GM23338 (cell line): ENCODE results near the gene LOXL1. TPM values are rescaled to one million over a fixed set of nuclear protein-coding genes. Genes with fewer than 3 reads are reported as not detected.

ENCODE experiments used
- ATAC-seq: fragments of 200-7000 bp; cut with Tn5 transposase; 3 replicates; pipeline ENCODE4 v1.9.1; 2020
- DNase-seq: peaks from one replicate; pipeline ENCODE4 v3.0.0-alpha.2; 2015; ENCODE audit warnings: low spot score
- H2AFZ ChIP-seq: fragments of 200-600 bp; sonication (generic); 2 replicates; pipeline ENCODE4 v1.8.0; 2016; ENCODE audit warnings: antibody characterized with exemption, mild to moderate bottlenecking, moderate library complexity
- H3F3A ChIP-seq: fragments of 200-600 bp; sonication (generic); replicated peaks from 2 replicates; pipeline ENCODE4 v1.8.0; 2017; ENCODE audit warnings: antibody characterized with exemption, mixed run types, low read depth
- H3K27ac ChIP-seq: fragments of 200-600 bp; sonication (generic); 2 replicates; pipeline ENCODE4 v1.6.1; 2016; ENCODE audit warnings: low read depth
- H3K27me3 ChIP-seq: fragments of 200-600 bp; sonication (generic); 2 replicates; pipeline ENCODE4 v1.8.0; 2016; ENCODE audit warnings: mild to moderate bottlenecking, mixed run types, moderate library complexity; ENCODE audit not compliant: insufficient read depth
- H3K36me3 ChIP-seq: fragments of 200-600 bp; sonication (generic); 2 replicates; pipeline ENCODE4 v1.8.0; 2016; ENCODE audit warnings: mild to moderate bottlenecking; ENCODE audit not compliant: insufficient read depth
- H3K4me1 ChIP-seq: fragments of 200-600 bp; sonication (generic); 2 replicates; pipeline ENCODE4 v1.8.0; 2016; ENCODE audit warnings: mild to moderate bottlenecking, moderate library complexity; ENCODE audit not compliant: insufficient read depth
- H3K4me2 ChIP-seq: fragments of 200-600 bp; sonication (generic); 2 replicates; pipeline ENCODE4 v1.7.1; 2017; ENCODE audit warnings: mixed run types
- H3K4me3 ChIP-seq: fragments of 200-600 bp; sonication (generic); 2 replicates; pipeline ENCODE4 v1.6.1; 2016; ENCODE audit warnings: mixed run types
- H3K79me2 ChIP-seq: fragments of 200-600 bp; sonication (generic); replicated peaks from 2 replicates; pipeline ENCODE4 v1.8.0; 2017; ENCODE audit warnings: mild to moderate bottlenecking; ENCODE audit not compliant: insufficient read depth
- H3K9me2 ChIP-seq: fragments of 200-600 bp; sonication (generic); 2 replicates; pipeline ENCODE4 v1.8.0; 2017; ENCODE audit not compliant: insufficient read depth
- H4K20me1 ChIP-seq: fragments of 200-600 bp; sonication (generic); replicated peaks from 2 replicates; pipeline ENCODE4 v1.8.0; 2017; ENCODE audit warnings: mild to moderate bottlenecking; ENCODE audit not compliant: insufficient read depth
- H3K27ac Mint-ChIP-seq: 2 replicates; pipeline ENCODE4 v1.8.0; 2020; ENCODE audit warnings: inconsistent platforms, mild to moderate bottlenecking, moderate library complexity, mixed read lengths
- H3K27me3 Mint-ChIP-seq: 3 replicates; pipeline ENCODE4 v1.8.0; 2022; ENCODE audit warnings: low read depth, mild to moderate bottlenecking, moderate library complexity, mixed read lengths, inconsistent platforms; ENCODE audit not compliant: insufficient read depth, poor library complexity
- H3K36me3 Mint-ChIP-seq: 3 replicates; pipeline ENCODE4 v1.8.0; 2021; ENCODE audit warnings: low read depth, mild to moderate bottlenecking, inconsistent platforms, moderate library complexity, mixed read lengths
- H3K4me1 Mint-ChIP-seq: 3 replicates; pipeline ENCODE4 v1.8.0; 2020; ENCODE audit warnings: mild to moderate bottlenecking, inconsistent platforms, mixed read lengths
- H3K4me3 Mint-ChIP-seq: 3 replicates; pipeline ENCODE4 v1.8.0; 2021; ENCODE audit warnings: moderate library complexity, mild to moderate bottlenecking, inconsistent platforms, mixed read lengths
- H3K9me3 Mint-ChIP-seq: 3 replicates; pipeline ENCODE4 v1.8.0; 2020; ENCODE audit warnings: moderate library complexity, mild to moderate bottlenecking, inconsistent platforms, mixed read lengths
- CREB1 ChIP-seq: fragments of 250-450 bp; sonication (Bioruptor Pico); IDR thresholded peaks from 2 replicates; pipeline ENCODE4 v1.5.0; 2020; ENCODE audit warnings: low read depth, mild to moderate bottlenecking, moderate library complexity
- CTCF ChIP-seq, 2 experiments: fragments of 200-600 bp in 1 of 2; sonication (generic) in 1 of 2; conservative IDR thresholded peaks; 2 replicates each; pipeline versions ENCODE4 v1.5.1 to v1.6.1; 2016 to 2017; ENCODE audit warnings: antibody characterized with exemption in 2 of 2, low read depth in 2 of 2, mild to moderate bottlenecking in 2 of 2, moderate library complexity in 1 of 2
- ETS1 ChIP-seq: IDR thresholded peaks from 2 replicates; pipeline ENCODE4 v1.6.1; 2016; ENCODE audit warnings: antibody characterized with exemption
- EZH2 ChIP-seq: fragments of 200-600 bp; sonication (generic); IDR thresholded peaks from one replicate; pipeline ENCODE4 v1.8.0; 2017; ENCODE audit warnings: antibody characterized with exemption, mild to moderate bottlenecking, low read depth; ENCODE audit not compliant: unreplicated experiment
- EZH2phosphoT487 ChIP-seq: fragments of 200-600 bp; sonication (generic); IDR thresholded peaks from one replicate; pipeline ENCODE4 v1.8.1; 2018; ENCODE audit warnings: antibody characterized with exemption; ENCODE audit not compliant: unreplicated experiment
- JUNB ChIP-seq: IDR thresholded peaks from one replicate; pipeline ENCODE4 v1.6.1; 2016; ENCODE audit warnings: antibody characterized with exemption; ENCODE audit not compliant: unreplicated experiment
- NANOG ChIP-seq: IDR thresholded peaks from 2 replicates; pipeline ENCODE4 v1.6.1; 2016; ENCODE audit warnings: antibody characterized with exemption, borderline replicate concordance
- POLR2AphosphoS5 ChIP-seq: IDR thresholded peaks from 2 replicates; pipeline ENCODE4 v1.6.1; 2016; ENCODE audit warnings: antibody characterized with exemption, low read depth
- REST ChIP-seq: IDR thresholded peaks from one replicate; pipeline ENCODE4 v1.6.1; 2018; ENCODE audit warnings: antibody characterized with exemption; ENCODE audit not compliant: unreplicated experiment
- STAT1 ChIP-seq: IDR thresholded peaks from one replicate; pipeline ENCODE4 v1.6.1; 2016; ENCODE audit warnings: antibody characterized with exemption; ENCODE audit not compliant: unreplicated experiment
- ZNF114 ChIP-seq: fragments of 250-450 bp; sonication (Bioruptor Pico); IDR thresholded peaks from 2 replicates; pipeline ENCODE4 v1.5.0; 2020; ENCODE audit warnings: mild to moderate bottlenecking, moderate library complexity
- ZNF331 ChIP-seq: fragments of 250-450 bp; sonication (Bioruptor Pico); IDR thresholded peaks from 2 replicates; pipeline ENCODE4 v1.5.0; 2020; ENCODE audit warnings: low read depth, mild to moderate bottlenecking, moderate library complexity
- ZNF462 ChIP-seq: fragments of 250-450 bp; sonication (Bioruptor Pico); IDR thresholded peaks from 2 replicates; pipeline ENCODE4 v1.5.0; 2020; ENCODE audit warnings: mild to moderate bottlenecking, moderate library complexity
- polyA plus RNA-seq: library from polyadenylated mRNA; unstranded; fragments of >200 nt; fragmentation: Nextera tagmentation; extraction: Ambion mirVana; gene quantifications from 2 replicates; pipeline ENCODE4 v1.2.1, GENCODE V29; 2016
- total RNA-seq: library from RNA; depleted of rRNA; stranded (reverse); fragments of >200 nt; shearing (Covaris generic); gene quantifications from 2 replicates; pipeline ENCODE4 v1.2.3, GENCODE V29; 2014

Gene LOXL1
- total and polyA plus RNA-seq, 2 experiments from 2014 or later, result 6.9 to 10.8 TPM

- Mint-ChIP-seq H3K27ac (peak overlapping the region; percentile 16; the same call in 1 of the 2 replicates), H3K36me3 (no peaks in the 10 kb centered on the region; the same call in 2 of the 3 replicates), H3K4me1 (peaks cover 22% of the 10 kb centered on the region), H3K27me3 (peaks cover 22% of the 10 kb centered on the region), H3K9me3 (no peaks in the 10 kb centered on the region), H3K4me3 (no peak overlapping the region)
- H3F3A ChIP-seq, result no peaks in the 10 kb centered on the region
- no peaks in the 10 kb centered on the region for H3K9me2 ChIP-seq
- H3K36me3 ChIP-seq, result no peaks in the 10 kb centered on the region
- no peaks in the 10 kb centered on the region for H3K79me2 ChIP-seq
- H4K20me1 ChIP-seq, result no peaks in the 10 kb centered on the region
- no peak for DNase-seq
- TF ChIP-seq ZNF331 (CRISPR knock-in tag) (no peak), EZH2 (no peak), ZNF114 (CRISPR knock-in tag) (no peak), ZNF462 (CRISPR knock-in tag) (no peak), ETS1 (no peak), STAT1 (no peak), CTCF (conservative IDR thresholded peaks at IDR 0.05; ENCODE audit: low read depth in 2 of 2) (no peak), EZH2phosphoT487 (no peak), POLR2AphosphoS5 (no peak), CREB1 (no peak), NANOG (no peak), REST (no peak), JUNB (no peak)
- H3K27me3 ChIP-seq, result no peaks in the 10 kb centered on the region
- H3K4me1 ChIP-seq, result peaks cover 4% of the 10 kb centered on the region; the same call in 1 of the 2 replicates
- H2AFZ ChIP-seq, result peak overlapping the region; percentile 91; the same call in 1 of the 2 replicates
- H3K4me3 ChIP-seq, result no peak overlapping the region
- no peak overlapping the region for H3K4me2 ChIP-seq
- ATAC-seq, result no peak
- no peak overlapping the region for H3K27ac ChIP-seq
These were observed 24.2 kb downstream of the LOXL1 start for GRCh38 chr15:73950479-73950830.
